ENCODE measurements around the gene ETNK2. TPM values are rescaled to one million over a fixed set of nuclear protein-coding genes. Genes with fewer than 3 reads are reported as not detected.

Gene ETNK2
- total RNA-seq (100 to 1,000 TPM in 1 of 2 donors, 10 to 100 TPM in 1; 24.5 to 119 TPM), polyA plus RNA-seq (10 to 100 TPM; 66.6 to 91.0 TPM)

- WGBS: under 1% methylated on average over 94 of the region's 94 CpGs
- peaks cover 0 to 55% (median 41%) of the 10 kb centered on the region in 4 donors for H3K4me1 ChIP-seq (ENCODE audit: control insufficient read depth in 4 of 4, insufficient read depth in 4 of 4, low read length in 3 of 4)
- peak; percentile 67 for DNase-seq (ENCODE audit: low spot score)
- no peaks in the 10 kb centered on the region for H3K36me3 ChIP-seq (ENCODE audit: control insufficient read depth in 4 of 4, insufficient read depth in 3 of 4, low read depth in 1 of 4, low read length in 3 of 4)
- TF ChIP-seq HNF4A (conservative IDR thresholded peaks at IDR 0.05) (no peak), FOXA1 (IDR thresholded peaks at IDR 0.05) (no peak), RXRA (IDR thresholded peaks at IDR 0.05) (no peak), GABPA (IDR thresholded peaks at IDR 0.05 in 1 of 2, conservative IDR thresholded peaks at IDR 0.05 in 1 of 2) (no peak), MAX (IDR thresholded peaks at IDR 0.05) (no peak), YY1 (IDR thresholded peaks at IDR 0.05) (no peak), TAF1 (conservative IDR thresholded peaks at IDR 0.05) (no peak), NR2F2 (IDR thresholded peaks at IDR 0.05) (no peak), REST (IDR thresholded peaks at IDR 0.05) (no peak), RAD21 (IDR thresholded peaks at IDR 0.05) (no peak), SP1 (IDR thresholded peaks at IDR 0.05) (no peak), JUND (IDR thresholded peaks at IDR 0.05) (no peak)
- peak within 1 kb of the TSS; percentile 50 to 71 (median 57) for H3K4me3 ChIP-seq (ENCODE audit: low read depth in 1 of 3, low read length in 3 of 3)
- H3K9me3 ChIP-seq (ENCODE audit: control insufficient read depth in 4 of 4, low read length in 3 of 4): no peaks in the 10 kb centered on the region
- H3K27me3 ChIP-seq (ENCODE audit: control insufficient read depth in 4 of 4, insufficient read depth in 4 of 4, low read length in 3 of 4): no peaks in the 10 kb centered on the region
- H3K27ac ChIP-seq (ENCODE audit: low read depth in 1 of 2, low read length in 2 of 2): peak within 1 kb of the TSS; percentile 28 to 77
- H3K9ac ChIP-seq (ENCODE audit: low read depth in 1 of 2, low read length in 2 of 2): no peak within 1 kb of the TSS
Observed at GRCh38 chr1:204151552-204152309, at the start of gene ETNK2. Gene ETNK2, minus strand, starts transcription at chr1:204152044. Its CDS starts 192 bp downstream, at chr1:204151852.

- H3K9me3 ChIP-seq (ENCODE audit: control insufficient read depth in 4 of 4, low read length in 3 of 4): no peaks in the 10 kb centered on the region
- peaks cover 2 to 11% (median 9%) of the 10 kb centered on the region in 4 donors for H3K4me1 ChIP-seq (ENCODE audit: control insufficient read depth in 4 of 4, insufficient read depth in 4 of 4, low read length in 3 of 4)
- no peak for DNase-seq (ENCODE audit: low spot score)
- TF ChIP-seq FOXA1 (IDR thresholded peaks at IDR 0.05) (no peak), SP1 (IDR thresholded peaks at IDR 0.05) (no peak), ATF3 (IDR thresholded peaks at IDR 0.05) (no peak), FOXA2 (IDR thresholded peaks at IDR 0.05) (no peak), MAX (IDR thresholded peaks at IDR 0.05) (no peak), NR2F2 (IDR thresholded peaks at IDR 0.05) (no peak), HNF4A (conservative IDR thresholded peaks at IDR 0.05) (no peak), REST (IDR thresholded peaks at IDR 0.05) (no peak), HNF4G (IDR thresholded peaks at IDR 0.05) (no peak), RAD21 (IDR thresholded peaks at IDR 0.05) (no peak), CTCF (IDR thresholded peaks at IDR 0.05; ENCODE audit: low read depth, low read length, missing input control) (no peak), GABPA (IDR thresholded peaks at IDR 0.05 in 1 of 2, conservative IDR thresholded peaks at IDR 0.05 in 1 of 2) (no peak), YY1 (IDR thresholded peaks at IDR 0.05) (no peak), JUND (IDR thresholded peaks at IDR 0.05) (no peak), RXRA (IDR thresholded peaks at IDR 0.05) (no peak)
- 90% methylated on average over 12 of the region's 12 CpGs for WGBS
- H3K27ac ChIP-seq (ENCODE audit: low read depth in 1 of 2, low read length in 2 of 2): no peak overlapping the region
- H3K9ac ChIP-seq (ENCODE audit: low read depth in 1 of 2, low read length in 2 of 2): no peak overlapping the region
- no peaks in the 10 kb centered on the region for H3K27me3 ChIP-seq (ENCODE audit: control insufficient read depth in 4 of 4, insufficient read depth in 4 of 4, low read length in 3 of 4)
- H3K4me3 ChIP-seq (ENCODE audit: low read depth in 1 of 3, low read length in 3 of 3): no peak overlapping the region
- H3K36me3 ChIP-seq (ENCODE audit: control insufficient read depth in 4 of 4, insufficient read depth in 3 of 4, low read depth in 1 of 4, low read length in 3 of 4): peaks cover 0 to 2% (median 0%) of the 10 kb centered on the region in 4 donors
Observed at GRCh38 chr1:204201348-204202040, 49.6 kb upstream of the ETNK2 start.
